ENCODE measurements around the gene PRTN3. TPM values are rescaled to one million over a fixed set of nuclear protein-coding genes. Genes with fewer than 3 reads are reported as not detected.
"Not testable (repeated sequence)": the region's sequence is repeated elsewhere in the genome, so short reads cannot be mapped to it uniquely, and the experiment has no call there.

The PRTN3 gene
- total RNA-seq, 4 donors from 2014 or later, result not detected

GRCh38 chr19:850221-850978 lies 9.6 kb downstream of the PRTN3 start:
- intact Hi-C loops (cut with DNase I), result no loop called here
- Histone ChIP-seq H3K9me3 (no peaks in the 10 kb centered on the region), H3K4me1 (peaks cover 10 to 19% of the 10 kb centered on the region in 2 donors), H3K27me3 (no peaks in the 10 kb centered on the region), H3K27ac (peak overlapping the region; percentile 61 to 77 (median 76)), H3K4me3 (replicated peaks in 1 of 3) (no peak overlapping the region), H3K36me3 (no peaks in the 10 kb centered on the region)
- WGBS, 2 donors, result 31 to 50% methylated on average over 9 to 19 of the region's 28 CpGs
- DNase-seq, result peak; percentile 90 to 91
- TF ChIP-seq CTCF (IDR thresholded peaks at IDR 0.05) (no peak), POLR2A (IDR thresholded peaks at IDR 0.05) (no peak)

DNA sequence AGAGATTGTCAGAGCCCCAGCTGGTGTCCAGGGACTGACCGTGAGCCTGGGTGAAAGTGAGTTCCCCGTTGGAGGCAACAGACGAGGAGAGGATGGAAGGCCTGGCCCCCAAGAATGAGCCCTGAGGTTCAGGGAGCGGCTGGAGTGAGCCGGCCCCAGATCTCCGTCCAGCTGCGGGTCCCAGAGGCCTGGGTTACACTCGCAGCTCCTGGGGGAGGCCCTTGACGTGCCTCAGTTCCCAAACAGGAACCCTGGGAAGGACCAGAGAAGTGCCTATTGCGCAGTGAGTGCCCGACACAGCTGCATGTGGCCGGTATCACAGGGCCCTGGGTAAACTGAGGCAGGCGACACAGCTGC lies 10.2 kb downstream of the PRTN3 start:
- H3K27me3 ChIP-seq, result no peaks in the 10 kb centered on the region

GRCh38 chr19:852136-853013 lies 11.6 kb downstream of the PRTN3 start, which contains the start of gene ELANE:
TSS of gene ELANE (plus strand) at chr19:852303. CDS start at chr19:852329, 26 bp downstream.
- no peaks in the 10 kb centered on the region for H3K36me3 ChIP-seq
- peaks cover 10 to 19% of the 10 kb centered on the region in 2 donors for H3K4me1 ChIP-seq
- intact Hi-C loops (cut with DNase I), result no loop called here
- H3K27me3 ChIP-seq, result no peaks in the 10 kb centered on the region
- H3K4me3 ChIP-seq (replicated peaks in 1 of 3), result no peak within 1 kb of the TSS
- H3K9me3 ChIP-seq, result no peaks in the 10 kb centered on the region
- TF ChIP-seq CTCF (IDR thresholded peaks at IDR 0.05) (no peak), POLR2A (IDR thresholded peaks at IDR 0.05) (no peak)
- DNase-seq, result no peak
- 68 to 70% methylated on average over 28 to 30 of the region's 55 CpGs for WGBS, 2 donors
- H3K27ac ChIP-seq, result peak within 1 kb of the TSS in 2 of 3 donors; percentile 76 to 77

More for the DNA sequence above, 10.2 kb downstream of the PRTN3 start:
- intact Hi-C loops (cut with DNase I), result no loop called here
- H3K4me1 ChIP-seq, result peaks cover 10 to 19% of the 10 kb centered on the region in 2 donors
- DNase-seq, result no peak
- TF ChIP-seq POLR2A (IDR thresholded peaks at IDR 0.05), result no peak
- no peak for TF ChIP-seq CTCF (IDR thresholded peaks at IDR 0.05)
- no peaks in the 10 kb centered on the region for H3K9me3 ChIP-seq
- WGBS, 2 donors, result 30 to 46% methylated on average over 5 to 8 of the region's 13 CpGs
- H3K36me3 ChIP-seq, result no peaks in the 10 kb centered on the region
- H3K27ac ChIP-seq, result peak overlapping the region; percentile 61 to 77 (median 76)
- no peak overlapping the region for H3K4me3 ChIP-seq (replicated peaks in 1 of 3)

DNA sequence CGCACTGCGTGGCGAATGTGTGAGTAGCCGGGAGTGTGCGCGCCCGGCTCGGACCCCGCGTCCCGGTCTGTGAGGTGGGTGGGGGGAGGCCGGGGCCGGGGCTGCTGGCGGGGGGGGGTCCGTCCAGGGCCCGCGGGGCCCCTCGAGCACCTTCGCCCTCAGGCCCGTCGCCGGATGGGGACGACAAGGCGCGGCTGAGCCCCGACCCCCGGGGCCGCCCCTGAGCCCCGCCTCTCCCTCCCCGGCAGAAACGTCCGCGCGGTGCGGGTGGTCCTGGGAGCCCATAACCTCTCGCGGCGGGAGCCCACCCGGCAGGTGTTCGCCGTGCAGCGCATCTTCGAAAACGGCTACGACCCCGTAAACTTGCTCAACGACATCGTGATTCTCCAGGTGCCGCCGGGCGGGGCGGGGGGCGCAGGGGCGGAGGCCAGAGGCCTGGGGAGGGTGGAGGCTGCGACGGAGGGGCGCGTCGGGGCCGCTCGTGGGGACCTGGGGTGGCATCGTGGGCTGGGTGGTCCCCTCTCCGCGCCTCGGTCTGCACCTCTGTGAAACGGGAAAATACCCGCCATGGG lies 12.3 kb downstream of the PRTN3 start:
- H3K9me3 ChIP-seq, result no peaks in the 10 kb centered on the region
- peaks cover 10 to 14% of the 10 kb centered on the region in 2 donors for H3K4me1 ChIP-seq
- no peaks in the 10 kb centered on the region for H3K27me3 ChIP-seq
- DNase-seq, result no peak
- TF ChIP-seq CTCF (IDR thresholded peaks at IDR 0.05) (no peak), POLR2A (IDR thresholded peaks at IDR 0.05) (no peak)
- H3K4me3 ChIP-seq (replicated peaks in 1 of 3), result no peak overlapping the region
- H3K36me3 ChIP-seq, result no peaks in the 10 kb centered on the region
- H3K27ac ChIP-seq, result no peak overlapping the region
- 18 to 39% methylated on average over 8 to 22 of the region's 67 CpGs for WGBS, 2 donors
- intact Hi-C loops (cut with DNase I), result no loop called here

DNA sequence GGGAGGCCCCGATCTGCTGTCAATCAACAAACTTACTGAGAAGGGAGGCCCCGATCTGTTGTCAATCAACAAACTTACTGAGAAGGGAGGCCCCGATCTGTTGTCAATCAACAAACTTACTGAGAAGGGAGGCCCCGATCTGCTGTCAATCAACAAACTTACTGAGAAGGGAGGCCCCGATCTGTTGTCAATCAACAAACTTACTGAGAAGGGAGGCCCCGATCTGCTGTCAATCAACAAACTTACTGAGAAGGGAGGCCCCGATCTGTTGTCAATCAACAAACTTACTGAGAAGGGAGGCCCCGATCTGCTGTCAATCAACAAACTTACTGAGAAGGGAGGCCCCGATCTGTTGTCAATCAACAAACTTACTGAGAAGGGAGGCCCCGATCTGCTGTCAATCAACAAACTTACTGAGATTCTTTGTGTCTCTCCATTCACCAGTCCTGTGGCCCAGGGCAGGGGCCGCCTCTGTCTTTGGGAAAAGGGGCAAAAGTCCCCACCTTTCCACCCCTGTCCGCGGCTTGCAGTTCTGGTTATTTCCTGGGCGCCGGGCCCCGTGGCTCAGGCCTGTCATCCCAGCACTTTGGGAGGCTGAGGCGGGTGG lies 12.9 kb downstream of the PRTN3 start:
- intact Hi-C loops (cut with DNase I); H3K4me3 ChIP-seq (replicated peaks in 1 of 3); H3K9me3 ChIP-seq; H3K27ac ChIP-seq; H3K27me3 ChIP-seq; DNase-seq; H3K36me3 ChIP-seq: not testable (repeated sequence)
- H3K4me1 ChIP-seq, result peaks cover 10% of the 10 kb centered on the region in 2 donors
- WGBS, 2 donors, result 79 to 96% methylated on average over 7 to 11 of the region's 17 CpGs
